ENCODE results near the gene ANP32E. TPM values are rescaled to one million over a fixed set of nuclear protein-coding genes. Genes with fewer than 3 reads are reported as not detected.

The ANP32E gene
- total and polyA plus RNA-seq, 2 of the 8 experiments (the other 6 are each of a cell fraction or from before 2014, with no cell fraction given) = 20.7 to 123 TPM

DNA sequence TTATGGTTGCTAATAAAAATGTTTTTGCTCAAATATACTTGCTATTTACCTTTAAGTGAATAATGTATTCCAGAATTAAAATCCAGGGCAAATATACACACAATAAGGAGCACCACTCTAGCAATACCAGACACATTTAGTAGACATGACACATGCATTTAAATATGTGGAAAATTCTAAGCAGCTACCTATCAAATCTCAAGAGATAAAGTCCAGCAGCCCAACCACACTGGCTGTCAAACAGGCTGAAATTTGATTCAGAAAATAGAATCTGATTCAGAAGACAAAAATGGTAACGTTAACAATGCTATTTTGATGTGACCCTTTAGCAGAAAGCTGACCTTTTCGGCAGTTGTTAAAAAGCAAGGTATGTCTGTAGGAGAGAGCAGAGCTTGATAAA lies 43.9 kb downstream of the ANP32E start:
- CTCF ChIA-PET (ENCODE audit: partially characterized antibody) = interaction anchor here (0.9 kb wide), 1 partner anchor 111 kb away, joined by 3 read pairs; no protein-coding TSS in a partner anchor
- Histone ChIP-seq H2AK5ac (ENCODE audit: low read depth, low read length) (no peak overlapping the region), H3K79me1 (ENCODE audit: low read depth, low read length) (no peaks in the 10 kb centered on the region), H3K27ac (ENCODE audit: low read depth, low read length) (no peak overlapping the region), H2AFZ (ENCODE audit: low read length) (no peak overlapping the region), H4K8ac (ENCODE audit: extremely low read depth, insufficient read depth, low read length) (no peak overlapping the region), H3K9ac (replicated peaks in 1 of 4; ENCODE audit: extremely low read depth in 1 of 4, low read depth in 3 of 4, low read length in 3 of 4) (no peak overlapping the region), H3K79me2 (ENCODE audit: control insufficient read depth in 1 of 2, insufficient read depth in 2 of 2, low read length in 2 of 2) (no peaks in the 10 kb centered on the region), H3K9me3 (ENCODE audit: insufficient read depth in 2 of 2, low read depth in 1 of 2, low read length in 1 of 2) (0 out of 4 replicates have a peak, but pooled peaks cover 0 to 5% of the 10 kb centered on the region in 2 experiments), H3K23ac (ENCODE audit: insufficient read length) (no peak overlapping the region), H2BK20ac (ENCODE audit: low read length) (no peak overlapping the region), H2BK120ac (replicated peaks; ENCODE audit: low read depth, low read length) (no peak overlapping the region), H4K5ac (ENCODE audit: insufficient read length, low read depth, low read length) (no peak overlapping the region), H4K91ac (replicated peaks; ENCODE audit: insufficient read length, low read length) (no peak overlapping the region), H3K4me1 (replicated peaks in 1 of 4; ENCODE audit: control insufficient read depth in 3 of 4, insufficient read depth in 4 of 4, low read length in 3 of 4) (peaks cover 0 to 3% (median 1%) of the 10 kb centered on the region in 4 experiments; a peak in 3 of 7 replicates), H3K23me2 (ENCODE audit: low read depth, low read length) (no peaks in the 10 kb centered on the region), H3K27me3 (replicated peaks in 1 of 4; ENCODE audit: control insufficient read depth in 3 of 4, extremely low read depth in 1 of 4, insufficient read depth in 3 of 4, low read length in 3 of 4) (no peaks in the 10 kb centered on the region), H3K4ac (replicated peaks; ENCODE audit: insufficient read length, low read depth, low read length) (no peak overlapping the region), H3K14ac (ENCODE audit: insufficient read length) (no peak overlapping the region), H2BK15ac (ENCODE audit: low read length) (no peak overlapping the region), H2BK12ac (ENCODE audit: low read depth, low read length) (no peak overlapping the region), H3K18ac (ENCODE audit: extremely low read depth, low read length) (no peak overlapping the region), H3K56ac (replicated peaks; ENCODE audit: insufficient read length, low read depth, low read length) (no peak overlapping the region), H3K4me2 (ENCODE audit: insufficient read depth in 1 of 2, low read depth in 2 of 2, low read length in 2 of 2) (no peak overlapping the region), H3K36me3 (ENCODE audit: control insufficient read depth in 2 of 4, insufficient read depth in 4 of 4, low read length in 3 of 4) (no peaks in the 10 kb centered on the region), H2BK5ac (ENCODE audit: low read depth, low read length) (no peak overlapping the region), H3K4me3 (ENCODE audit: extremely low read depth in 1 of 4, insufficient read depth in 2 of 4, low read depth in 3 of 4, low read length in 4 of 4) (no peak overlapping the region), H4K20me1 (replicated peaks in 1 of 2; ENCODE audit: control insufficient read depth in 1 of 2, insufficient read depth in 2 of 2, low read length in 2 of 2) (no peaks in the 10 kb centered on the region)
- WGBS, 2 experiments (ENCODE audit: extremely low coverage in 1 of 2, insufficient coverage in 1 of 2, insufficient read length in 1 of 2, insufficient replicate concordance in 2 of 2, low coverage in 1 of 2, low lambda C conversion rate in 2 of 2, missing lambda C conversion rate in 1 of 2) = 91% methylated on average over 2 of the region's 2 CpGs; no CpG with 5 or more reads in 1 of the 2 experiments
- no peak for DNase-seq (ENCODE audit: low read depth in 1 of 2, low spot score in 2 of 2)
- no peak for FAIRE-seq
- POLR2A ChIA-PET (ENCODE audit: partially characterized antibody) = interaction anchor here (1.4 kb wide), 1 partner anchor 125 kb away, joined by 3 read pairs; the partner anchor contains the start of gene VPS45
- TF ChIP-seq, protein P1, sequence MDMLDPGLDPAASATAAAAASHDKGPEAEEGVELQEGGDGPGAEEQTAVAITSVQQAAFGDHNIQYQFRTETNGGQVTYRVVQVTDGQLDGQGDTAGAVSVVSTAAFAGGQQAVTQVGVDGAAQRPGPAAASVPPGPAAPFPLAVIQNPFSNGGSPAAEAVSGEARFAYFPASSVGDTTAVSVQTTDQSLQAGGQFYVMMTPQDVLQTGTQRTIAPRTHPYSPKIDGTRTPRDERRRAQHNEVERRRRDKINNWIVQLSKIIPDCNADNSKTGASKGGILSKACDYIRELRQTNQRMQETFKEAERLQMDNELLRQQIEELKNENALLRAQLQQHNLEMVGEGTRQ (IDR thresholded peaks at IDR 0.05; ENCODE audit: low read length) = no peak

Data from H1 (cell line).